Nephron (organoid): ENCODE data around the gene GALNT18.

Experiments
- H3K27ac Mint-ChIP-seq, 3 experiments: 2 replicates each; pipeline ENCODE4 v1.8.0; 2020; ENCODE audit warnings: mixed read lengths in 3 of 3, mild to moderate bottlenecking in 2 of 3, moderate library complexity in 1 of 3
- H3K27me3 Mint-ChIP-seq: 2 replicates; pipeline ENCODE4 v1.8.0; 2021; ENCODE audit warnings: low read depth, mild to moderate bottlenecking, moderate library complexity, mixed read lengths
- H3K36me3 Mint-ChIP-seq: 2 replicates; pipeline ENCODE4 v1.8.0; 2020; ENCODE audit warnings: low read depth, mixed read lengths
- H3K4me1 Mint-ChIP-seq: 2 replicates; pipeline ENCODE4 v1.8.0; 2020; ENCODE audit warnings: mixed read lengths
- H3K4me3 Mint-ChIP-seq, 3 experiments: 2 replicates each; pipeline ENCODE4 v1.8.0; 2020; ENCODE audit warnings: mild to moderate bottlenecking in 3 of 3, mixed read lengths in 3 of 3, moderate library complexity in 2 of 3
- H3K9me3 Mint-ChIP-seq: 2 replicates; pipeline ENCODE4 v1.8.0; 2020; ENCODE audit warnings: mixed read lengths
- TF ChIP-seq, protein P1 (sequence below), 3 experiments: fragments of 200-600 bp; sonication (generic); IDR thresholded peaks; one replicate each; pipeline ENCODE4 v1.5.0; 2021; ENCODE audit warnings: antibody characterized with exemption in 3 of 3; ENCODE audit not compliant: unreplicated experiment in 3 of 3

GALNT18 gene

DNA sequence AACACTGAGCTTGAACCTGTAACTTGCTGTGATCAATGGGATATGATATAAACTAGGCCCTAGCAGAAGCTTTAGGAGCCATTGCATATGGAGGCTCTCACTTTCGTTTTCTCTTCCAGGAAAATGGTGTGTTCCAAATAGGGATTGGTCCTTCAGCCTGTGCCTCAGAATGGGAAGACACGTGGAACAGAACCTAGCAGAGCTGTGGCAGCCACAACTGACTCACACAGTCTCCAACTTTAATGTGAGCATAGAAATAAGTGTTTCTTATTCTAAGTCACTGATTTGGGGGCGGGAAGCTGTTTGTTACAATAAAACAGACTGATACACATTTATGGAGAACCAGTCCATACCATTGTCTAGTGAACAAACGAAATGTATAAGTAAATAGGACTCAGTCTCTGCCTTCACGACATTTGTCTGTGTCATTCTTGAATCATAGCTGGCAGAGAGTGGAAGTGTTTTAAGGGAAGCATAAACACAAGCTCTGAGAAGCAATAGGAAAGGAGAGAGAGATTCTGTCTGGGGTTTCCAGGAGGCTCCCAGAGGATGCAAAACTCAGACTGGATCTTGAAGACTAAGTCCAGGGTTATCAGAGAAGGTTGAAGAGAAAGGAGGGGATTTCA, 97.3 kb downstream of the GALNT18 start:
- TF ChIP-seq, protein P1, sequence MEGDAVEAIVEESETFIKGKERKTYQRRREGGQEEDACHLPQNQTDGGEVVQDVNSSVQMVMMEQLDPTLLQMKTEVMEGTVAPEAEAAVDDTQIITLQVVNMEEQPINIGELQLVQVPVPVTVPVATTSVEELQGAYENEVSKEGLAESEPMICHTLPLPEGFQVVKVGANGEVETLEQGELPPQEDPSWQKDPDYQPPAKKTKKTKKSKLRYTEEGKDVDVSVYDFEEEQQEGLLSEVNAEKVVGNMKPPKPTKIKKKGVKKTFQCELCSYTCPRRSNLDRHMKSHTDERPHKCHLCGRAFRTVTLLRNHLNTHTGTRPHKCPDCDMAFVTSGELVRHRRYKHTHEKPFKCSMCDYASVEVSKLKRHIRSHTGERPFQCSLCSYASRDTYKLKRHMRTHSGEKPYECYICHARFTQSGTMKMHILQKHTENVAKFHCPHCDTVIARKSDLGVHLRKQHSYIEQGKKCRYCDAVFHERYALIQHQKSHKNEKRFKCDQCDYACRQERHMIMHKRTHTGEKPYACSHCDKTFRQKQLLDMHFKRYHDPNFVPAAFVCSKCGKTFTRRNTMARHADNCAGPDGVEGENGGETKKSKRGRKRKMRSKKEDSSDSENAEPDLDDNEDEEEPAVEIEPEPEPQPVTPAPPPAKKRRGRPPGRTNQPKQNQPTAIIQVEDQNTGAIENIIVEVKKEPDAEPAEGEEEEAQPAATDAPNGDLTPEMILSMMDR (IDR thresholded peaks at IDR 0.05; ENCODE audit: unreplicated experiment in 3 of 3) = no peak
- H3K27me3 Mint-ChIP-seq = peaks cover 15% of the 10 kb centered on the region
- H3K4me1 Mint-ChIP-seq = peaks cover 26% of the 10 kb centered on the region
- peaks cover 6% of the 10 kb centered on the region for H3K9me3 Mint-ChIP-seq
- H3K27ac Mint-ChIP-seq = no peak overlapping the region
- no peaks in the 10 kb centered on the region for H3K36me3 Mint-ChIP-seq
- H3K4me3 Mint-ChIP-seq = no peak overlapping the region

DNA sequence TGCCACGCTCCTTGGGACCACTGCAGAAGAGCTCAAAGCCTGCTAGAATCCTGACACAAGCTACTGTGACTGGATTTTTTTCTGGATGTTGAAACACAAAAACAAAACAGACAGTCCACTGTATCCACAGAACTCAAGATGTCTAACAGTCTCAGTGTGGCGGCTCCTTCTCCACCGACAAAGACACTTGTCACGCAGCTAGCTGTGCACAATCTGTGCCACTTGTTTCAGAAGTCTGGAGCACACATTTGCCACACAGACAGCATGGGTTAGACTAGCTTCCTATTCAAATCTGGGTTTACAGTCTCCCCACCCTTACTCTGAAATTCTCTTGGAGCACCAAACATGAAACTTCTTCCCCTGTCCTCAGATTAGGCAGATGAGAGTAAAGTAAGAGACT, 99.2 kb downstream of the GALNT18 start:
- TF ChIP-seq, protein P1 (IDR thresholded peaks at IDR 0.05; ENCODE audit: unreplicated experiment in 3 of 3) = no peak
- Mint-ChIP-seq H3K4me3 (no peak overlapping the region), H3K9me3 (peaks cover 3% of the 10 kb centered on the region), H3K36me3 (no peaks in the 10 kb centered on the region), H3K27ac (no peak overlapping the region), H3K4me1 (peaks cover 38% of the 10 kb centered on the region), H3K27me3 (peaks cover 29% of the 10 kb centered on the region)

DNA sequence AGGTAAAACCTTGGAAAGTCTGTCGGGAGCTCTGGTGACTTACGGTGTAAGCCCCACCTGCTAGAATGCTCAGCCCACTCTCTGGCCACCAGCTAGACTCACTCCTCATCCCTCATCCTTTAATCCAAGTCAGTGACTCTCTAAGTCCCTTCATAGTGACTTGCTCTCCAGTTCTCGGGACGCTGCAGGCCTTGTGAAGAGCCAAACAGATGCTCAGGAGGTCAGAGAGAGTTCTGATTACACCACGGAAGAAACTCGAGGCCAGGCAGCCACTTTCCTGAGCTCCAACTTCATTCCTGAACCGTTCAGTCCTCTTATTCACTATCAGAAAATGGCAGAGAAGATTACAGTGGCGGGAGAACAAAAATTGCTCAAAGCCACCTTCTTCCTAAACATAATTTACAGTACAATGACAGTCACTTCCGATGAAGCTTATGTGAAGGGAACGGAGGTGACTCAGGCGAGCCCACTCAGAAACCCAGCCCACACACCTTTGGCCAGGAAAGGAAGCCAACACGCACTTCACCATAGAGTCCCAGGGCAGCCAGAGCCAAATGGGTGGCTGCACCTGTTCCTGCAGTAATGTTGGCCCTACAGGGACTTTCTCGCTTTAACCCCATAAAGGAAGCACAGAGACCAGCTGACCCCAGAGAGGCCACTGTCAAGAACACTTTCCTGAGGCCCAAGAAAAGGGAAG, 100.4 kb downstream of the GALNT18 start:
- TF ChIP-seq, protein P1 (IDR thresholded peaks at IDR 0.05; ENCODE audit: unreplicated experiment in 3 of 3) = no peak
- no peaks in the 10 kb centered on the region for H3K36me3 Mint-ChIP-seq
- peaks cover 3% of the 10 kb centered on the region for H3K9me3 Mint-ChIP-seq
- H3K4me3 Mint-ChIP-seq = no peak overlapping the region
- H3K27ac Mint-ChIP-seq = peak overlapping the region in 1 of 3 experiments; percentile 53
- peaks cover 40% of the 10 kb centered on the region for H3K4me1 Mint-ChIP-seq
- peaks cover 29% of the 10 kb centered on the region for H3K27me3 Mint-ChIP-seq

DNA sequence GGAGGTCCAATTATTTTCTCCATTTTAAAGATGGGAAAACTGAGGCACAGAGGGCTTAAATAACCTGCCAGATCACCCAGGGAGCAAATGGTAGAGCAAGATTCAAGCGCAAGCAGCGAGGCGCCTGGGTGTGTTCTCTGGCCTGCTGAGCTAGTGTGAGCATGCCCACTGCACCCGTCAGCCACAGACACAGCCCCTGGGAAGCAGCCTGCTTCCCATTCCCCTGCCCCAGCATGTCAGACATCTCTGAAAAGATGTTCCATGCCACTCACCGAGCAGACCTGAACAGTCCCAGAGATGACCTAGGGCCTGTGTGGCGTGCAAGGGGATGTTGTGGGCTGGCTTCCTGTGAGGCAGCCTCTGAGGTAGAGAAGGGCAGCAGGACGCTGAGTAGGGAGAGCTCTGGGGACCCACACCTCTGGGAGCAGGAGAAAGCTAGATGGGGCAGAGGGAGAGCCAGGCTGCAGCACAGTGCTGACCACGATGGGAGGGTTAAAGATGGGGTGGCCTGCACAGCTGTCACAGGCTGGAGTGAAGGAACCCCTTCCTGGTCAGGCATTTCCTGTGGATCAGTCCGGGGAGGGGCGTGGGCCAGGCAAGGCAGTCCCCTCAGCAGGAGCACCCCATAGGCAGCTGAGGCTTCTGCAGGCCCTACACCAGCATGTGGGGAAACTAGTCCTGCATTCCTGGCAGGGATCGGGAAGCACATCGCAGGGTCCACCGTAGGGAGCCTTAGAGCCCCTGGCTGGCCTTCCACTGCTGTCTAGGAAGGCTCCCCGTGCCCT, 101.4 kb downstream of the GALNT18 start:
- H3K4me1 Mint-ChIP-seq = peaks cover 46% of the 10 kb centered on the region
- peaks cover 29% of the 10 kb centered on the region for H3K27me3 Mint-ChIP-seq
- no peaks in the 10 kb centered on the region for H3K9me3 Mint-ChIP-seq
- H3K27ac Mint-ChIP-seq = no peak overlapping the region
- no peak overlapping the region for H3K4me3 Mint-ChIP-seq
- H3K36me3 Mint-ChIP-seq = no peaks in the 10 kb centered on the region
- TF ChIP-seq, protein P1 (IDR thresholded peaks at IDR 0.05; ENCODE audit: unreplicated experiment in 3 of 3) = no peak

DNA sequence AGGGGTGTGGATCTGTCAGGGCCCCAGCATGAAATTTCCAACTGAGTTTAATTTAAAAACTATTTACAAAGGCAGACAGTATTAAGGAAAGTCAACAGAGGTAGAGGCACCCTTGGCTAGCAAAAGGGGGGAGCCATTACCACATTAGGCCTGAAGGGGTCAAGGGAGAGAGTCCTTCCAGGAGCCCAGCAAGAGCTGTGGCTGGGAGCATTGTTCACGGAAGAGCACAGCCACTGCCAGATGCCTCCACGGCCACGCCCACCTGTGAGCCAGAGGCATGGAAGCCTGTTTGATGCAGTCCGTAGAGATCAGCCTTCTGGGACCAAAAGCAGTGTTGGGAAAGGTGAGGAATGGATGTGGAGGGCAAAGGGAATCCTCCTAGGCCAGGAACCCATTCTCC, 102.6 kb downstream of the GALNT18 start:
- TF ChIP-seq, protein P1 (IDR thresholded peaks at IDR 0.05; ENCODE audit: unreplicated experiment in 3 of 3) = no peak
- no peak overlapping the region for H3K27ac Mint-ChIP-seq
- no peaks in the 10 kb centered on the region for H3K36me3 Mint-ChIP-seq
- peaks cover 29% of the 10 kb centered on the region for H3K27me3 Mint-ChIP-seq
- H3K4me1 Mint-ChIP-seq = peaks cover 54% of the 10 kb centered on the region
- no peak overlapping the region for H3K4me3 Mint-ChIP-seq
- no peaks in the 10 kb centered on the region for H3K9me3 Mint-ChIP-seq
